Measurements from ENCODE around the gene TOX4. TPM values are rescaled to one million over a fixed set of nuclear protein-coding genes. Genes with fewer than 3 reads are reported as not detected.
A peak's percentile ranks its signal among the peaks of the same experiment; 100 is the strongest.

The TOX4 gene
- total RNA-seq, 1 donor from 2014 or later: 92.2 TPM

DNA sequence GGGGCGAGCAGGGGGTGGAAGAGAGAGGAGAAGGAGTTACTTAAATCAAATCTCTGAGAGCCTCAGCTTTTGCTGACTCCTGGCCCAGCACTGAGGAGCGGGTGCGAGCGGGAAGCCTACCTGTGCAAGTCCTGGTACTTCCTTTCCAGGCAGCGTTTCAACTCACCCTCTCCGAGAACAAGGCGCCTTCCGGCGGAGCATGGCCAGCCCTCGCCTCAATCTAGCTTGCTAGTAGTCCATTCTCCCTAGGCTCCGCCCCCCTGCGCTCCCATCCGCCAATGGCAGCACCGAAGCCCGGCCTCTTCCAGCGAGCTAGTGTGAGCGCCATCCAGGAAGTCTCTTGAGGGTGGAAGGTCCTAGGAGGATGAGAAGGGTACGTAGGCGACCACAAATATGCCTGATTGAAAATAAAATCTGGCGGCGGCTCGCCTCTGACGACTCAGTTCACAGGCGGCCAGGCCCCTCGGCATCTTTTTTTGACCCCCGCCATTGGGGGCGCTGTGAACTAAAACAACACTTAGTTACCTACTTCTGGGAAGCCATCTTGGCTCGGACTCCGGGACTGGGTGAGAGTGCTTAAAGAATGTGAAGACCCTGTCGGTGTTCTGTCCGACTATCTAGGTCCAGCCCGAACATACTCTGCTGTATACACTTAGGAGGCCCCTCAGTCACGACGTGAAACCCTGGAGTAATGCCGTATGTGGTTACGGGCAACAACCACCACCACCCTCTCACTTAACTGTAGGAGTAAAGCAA, 20.9 kb upstream of the TOX4 start, which contains the start of gene CHD8:
Gene CHD8, minus strand, starts transcription at position 212 of the 756 bp plus-strand sequence. CDS start 24,480 bp downstream, outside the sequence.
- FAIRE-seq (peak; percentile 91), DNase-seq (ENCODE audit: low read depth) (peak; percentile 99)
- Mint-ChIP-seq H3K9me3 (ENCODE audit: unreplicated experiment) (no peaks in the 10 kb centered on the region), H3K27me3 (ENCODE audit: low read depth, unreplicated experiment) (no peaks in the 10 kb centered on the region), H3K36me3 (ENCODE audit: low read depth, unreplicated experiment) (peaks cover 8% of the 10 kb centered on the region), H3K4me1 (ENCODE audit: low read depth, unreplicated experiment) (peaks cover 5% of the 10 kb centered on the region), H3K4me3 (ENCODE audit: unreplicated experiment) (peak within 1 kb of the TSS; percentile 92), H3K27ac (ENCODE audit: unreplicated experiment) (peak within 1 kb of the TSS; percentile 100)
- no peaks in the 10 kb centered on the region for H3K27me3 ChIP-seq (ENCODE audit: insufficient read depth, low read length)
- peaks cover 4% of the 10 kb centered on the region for H3K4me1 ChIP-seq (ENCODE audit: insufficient read depth, low read length)
- peak within 1 kb of the TSS; percentile 98 for H3K27ac ChIP-seq (ENCODE audit: low read depth, low read length)
- peak within 1 kb of the TSS; percentile 95 for H3K4me2 ChIP-seq (ENCODE audit: low read length)
- peak within 1 kb of the TSS; percentile 97 for H2AFZ ChIP-seq (ENCODE audit: low read depth, low read length)
- H3K4me3 ChIP-seq (ENCODE audit: insufficient read depth, low read depth, low read length): peak within 1 kb of the TSS; percentile 91
- peaks cover 21% of the 10 kb centered on the region for H4K20me1 ChIP-seq (ENCODE audit: insufficient read depth, low read length)
- peaks cover 10% of the 10 kb centered on the region for H3K36me3 ChIP-seq (ENCODE audit: insufficient read depth, low read length)
- peaks cover 46% of the 10 kb centered on the region for H3K79me2 ChIP-seq (ENCODE audit: insufficient read depth, low read length)
- no peaks in the 10 kb centered on the region for H3K9me3 ChIP-seq (ENCODE audit: insufficient read depth, low read depth, low read length)
- peak within 1 kb of the TSS; percentile 97 for H3K9ac ChIP-seq (ENCODE audit: low read length)
- TF ChIP-seq, protein P1, sequence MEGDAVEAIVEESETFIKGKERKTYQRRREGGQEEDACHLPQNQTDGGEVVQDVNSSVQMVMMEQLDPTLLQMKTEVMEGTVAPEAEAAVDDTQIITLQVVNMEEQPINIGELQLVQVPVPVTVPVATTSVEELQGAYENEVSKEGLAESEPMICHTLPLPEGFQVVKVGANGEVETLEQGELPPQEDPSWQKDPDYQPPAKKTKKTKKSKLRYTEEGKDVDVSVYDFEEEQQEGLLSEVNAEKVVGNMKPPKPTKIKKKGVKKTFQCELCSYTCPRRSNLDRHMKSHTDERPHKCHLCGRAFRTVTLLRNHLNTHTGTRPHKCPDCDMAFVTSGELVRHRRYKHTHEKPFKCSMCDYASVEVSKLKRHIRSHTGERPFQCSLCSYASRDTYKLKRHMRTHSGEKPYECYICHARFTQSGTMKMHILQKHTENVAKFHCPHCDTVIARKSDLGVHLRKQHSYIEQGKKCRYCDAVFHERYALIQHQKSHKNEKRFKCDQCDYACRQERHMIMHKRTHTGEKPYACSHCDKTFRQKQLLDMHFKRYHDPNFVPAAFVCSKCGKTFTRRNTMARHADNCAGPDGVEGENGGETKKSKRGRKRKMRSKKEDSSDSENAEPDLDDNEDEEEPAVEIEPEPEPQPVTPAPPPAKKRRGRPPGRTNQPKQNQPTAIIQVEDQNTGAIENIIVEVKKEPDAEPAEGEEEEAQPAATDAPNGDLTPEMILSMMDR (IDR thresholded peaks at IDR 0.05; ENCODE audit: insufficient read depth, low read depth, low read length): peak; percentile 49
- TF ChIP-seq EZH2 (IDR thresholded peaks at IDR 0.05; ENCODE audit: insufficient read depth, low read length): no peak

DNA sequence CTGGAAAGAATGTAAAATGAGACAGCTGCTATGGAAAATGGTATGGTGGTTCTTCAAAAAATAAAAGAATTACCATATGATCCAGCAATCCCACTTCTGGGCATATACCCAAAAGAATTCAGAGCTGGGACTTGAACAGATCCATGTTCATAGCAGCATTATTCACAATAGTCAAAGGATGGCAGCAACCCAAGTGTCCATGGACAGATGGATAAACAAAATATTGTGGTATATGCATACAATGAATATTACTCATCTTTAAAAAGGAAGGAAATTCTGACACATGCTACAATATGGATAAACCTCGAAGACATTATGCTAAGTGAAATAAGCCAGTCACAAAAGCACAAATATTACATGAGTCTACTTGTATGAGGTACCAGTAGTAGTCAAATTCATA, 9.4 kb upstream of the TOX4 start:
- H3K9me3 ChIP-seq (ENCODE audit: insufficient read depth, low read depth, low read length): no peaks in the 10 kb centered on the region
- H3K36me3 Mint-ChIP-seq (ENCODE audit: low read depth, unreplicated experiment): peaks cover 7% of the 10 kb centered on the region
- H3K4me2 ChIP-seq (ENCODE audit: low read length): no peak overlapping the region
- peak overlapping the region; percentile 49 for H3K27ac ChIP-seq (ENCODE audit: low read depth, low read length)
- FAIRE-seq: peak; percentile 26
- no peak overlapping the region for H3K27ac Mint-ChIP-seq (ENCODE audit: unreplicated experiment)
- DNase-seq (ENCODE audit: low read depth): peak; percentile 77
- H3K4me1 ChIP-seq (ENCODE audit: insufficient read depth, low read length): no peaks in the 10 kb centered on the region
- H2AFZ ChIP-seq (ENCODE audit: low read depth, low read length): no peak overlapping the region
- no peaks in the 10 kb centered on the region for H3K27me3 ChIP-seq (ENCODE audit: insufficient read depth, low read length)
- no peak overlapping the region for H3K4me3 Mint-ChIP-seq (ENCODE audit: unreplicated experiment)
- peaks cover 19% of the 10 kb centered on the region for H3K36me3 ChIP-seq (ENCODE audit: insufficient read depth, low read length)
- no peaks in the 10 kb centered on the region for H3K4me1 Mint-ChIP-seq (ENCODE audit: low read depth, unreplicated experiment)
- H3K9me3 Mint-ChIP-seq (ENCODE audit: unreplicated experiment): no peaks in the 10 kb centered on the region
- no peak overlapping the region for H3K4me3 ChIP-seq (ENCODE audit: insufficient read depth, low read depth, low read length)
- no peaks in the 10 kb centered on the region for H4K20me1 ChIP-seq (ENCODE audit: insufficient read depth, low read length)
- H3K27me3 Mint-ChIP-seq (ENCODE audit: low read depth, unreplicated experiment): no peaks in the 10 kb centered on the region
- H3K9ac ChIP-seq (ENCODE audit: low read length): no peak overlapping the region
- no peaks in the 10 kb centered on the region for H3K79me2 ChIP-seq (ENCODE audit: insufficient read depth, low read length)
- TF ChIP-seq, protein P1 (IDR thresholded peaks at IDR 0.05; ENCODE audit: insufficient read depth, low read depth, low read length): no peak
- no peak for TF ChIP-seq EZH2 (IDR thresholded peaks at IDR 0.05; ENCODE audit: insufficient read depth, low read length)
